GM12874 (cell line): ENCODE data around the gene NRXN3.

ENCODE experiments used
- CTCF ChIP-seq: IDR thresholded peaks from 2 replicates; pipeline ENCODE4 v1.5.1; 2011; ENCODE audit warnings: low read depth, mild to moderate bottlenecking, control low read depth, low read length, moderate library complexity; ENCODE audit not compliant: insufficient read depth

The NRXN3 gene

GRCh38 chr14:78401866-78402265, 231.7 kb downstream of the NRXN3 start:
- no peak for TF ChIP-seq CTCF

GRCh38 chr14:78403278-78403815, 233.2 kb downstream of the NRXN3 start:
- no peak for TF ChIP-seq CTCF

- no peak for TF ChIP-seq CTCF
Measured at GRCh38 chr14:78405079-78405856, 235.1 kb downstream of the NRXN3 start.

GRCh38 chr14:78412475-78412874, 242.3 kb downstream of the NRXN3 start:
- TF ChIP-seq CTCF, result no peak

DNA sequence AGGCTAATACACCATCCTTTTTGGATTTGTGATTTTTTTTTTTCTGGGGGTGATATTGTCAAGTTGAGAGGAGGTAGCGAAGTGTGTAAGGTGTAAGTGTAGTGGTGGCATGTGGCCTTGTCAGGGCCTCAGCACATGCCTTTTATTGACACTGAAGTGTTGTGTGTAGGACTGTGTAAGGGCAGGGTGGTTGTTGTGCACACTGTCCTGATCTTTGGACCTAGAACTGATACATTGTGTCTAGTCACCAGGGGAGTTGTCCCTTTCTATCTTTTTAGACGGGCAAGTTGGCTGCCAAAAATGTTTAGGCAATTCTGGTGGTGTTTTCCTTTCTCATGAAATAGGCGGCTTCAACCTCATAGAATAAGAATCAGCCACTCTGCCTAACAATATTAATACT, 244.0 kb downstream of the NRXN3 start:
- TF ChIP-seq CTCF, result no peak

GRCh38 chr14:78417532-78417931, 247.4 kb downstream of the NRXN3 start:
- TF ChIP-seq CTCF, result no peak

DNA sequence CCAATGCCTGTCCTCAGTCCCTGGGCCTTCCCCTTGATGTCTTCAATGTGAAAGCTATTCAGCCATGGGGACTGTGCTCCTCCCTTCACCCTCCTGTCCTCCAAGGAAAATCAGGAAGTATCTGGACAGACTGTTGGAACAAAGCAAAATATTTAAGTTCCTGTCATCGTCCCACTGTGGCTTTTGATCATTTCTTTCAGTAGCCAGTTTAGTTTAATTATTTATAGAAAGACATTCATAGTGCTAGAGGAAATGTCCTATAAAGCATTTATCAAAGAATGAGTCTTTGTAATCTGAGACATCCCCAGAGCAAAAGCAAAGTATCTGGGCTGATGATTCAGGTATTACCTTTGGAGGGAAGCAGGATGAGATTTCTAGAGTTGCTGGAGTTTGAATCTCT, 254.1 kb downstream of the NRXN3 start:
- TF ChIP-seq CTCF, result no peak
